CD4-positive, alpha-beta memory T cell (primary cell): ENCODE data around the gene GPC5. TPM values are rescaled to one million over a fixed set of nuclear protein-coding genes. Genes with fewer than 3 reads are reported as not detected.
A peak's percentile ranks its signal among the peaks of the same experiment; 100 is the strongest.

Source experiments
- CTCF ChIA-PET: fragments of 350-600 bp; sonication (Branson Sonifier 250); formaldehyde crosslinking; loops from one replicate; lab custom pipeline; 2021; ENCODE audit warnings: inconsistent platforms; ENCODE audit not compliant: partially characterized antibody; lab: Charles Lee
- POLR2A ChIA-PET: fragments of 350-600 bp; sonication (Branson Sonifier 250); formaldehyde crosslinking; loops from one replicate; lab custom pipeline; 2021; ENCODE audit not compliant: partially characterized antibody; lab: Charles Lee
- DNase-seq, 5 donors: peaks; one replicate each; pipeline versions ENCODE4 v3.0.0 to v3.0.0-alpha.2; 2020 to 2022; ENCODE audit warnings: mixed read lengths in 1 of 5
- H3K27ac ChIP-seq: one replicate; pipeline ENCODE4 v1.7.0; 2013; ENCODE audit warnings: low read depth, low read length
- H3K27me3 ChIP-seq: 2 replicates; pipeline ENCODE4 v1.7.0; 2013; ENCODE audit warnings: mild to moderate bottlenecking, low read length, moderate library complexity; ENCODE audit not compliant: insufficient read depth
- H3K36me3 ChIP-seq: 2 replicates; pipeline ENCODE4 v1.7.0; 2013; ENCODE audit warnings: mild to moderate bottlenecking, low read length, moderate library complexity; ENCODE audit not compliant: insufficient read depth
- H3K4me1 ChIP-seq: 2 replicates; pipeline ENCODE4 v1.7.0; 2013; ENCODE audit warnings: mild to moderate bottlenecking, low read length, moderate library complexity; ENCODE audit not compliant: insufficient read depth
- H3K4me3 ChIP-seq, 2 donors: one replicate each; pipeline ENCODE4 v1.7.0; 2013; ENCODE audit warnings: low read length in 2 of 2, mild to moderate bottlenecking in 1 of 2
- H3K9me3 ChIP-seq, 2 donors: one replicate each; pipeline ENCODE4 v1.7.0; 2013; ENCODE audit warnings: low read length in 2 of 2, control low read depth in 1 of 2; ENCODE audit not compliant: control insufficient read depth in 1 of 2
- H3K27ac Mint-ChIP-seq, 7 donors: one replicate each; pipeline ENCODE4 v1.8.0; 2020 to 2021; ENCODE audit warnings: mixed read lengths in 7 of 7, mild to moderate bottlenecking in 6 of 7, inconsistent platforms in 3 of 7, moderate library complexity in 3 of 7
- H3K27me3 Mint-ChIP-seq, 2 donors: one replicate each; pipeline ENCODE4 v1.8.0; 2020 to 2021; ENCODE audit warnings: mixed read lengths in 2 of 2
- H3K36me3 Mint-ChIP-seq, 2 donors: one replicate each; pipeline ENCODE4 v1.8.0; 2020 to 2021; ENCODE audit warnings: mixed read lengths in 2 of 2, inconsistent platforms in 1 of 2, mild to moderate bottlenecking in 1 of 2
- H3K4me1 Mint-ChIP-seq, 4 donors: one replicate each; pipeline ENCODE4 v1.8.0; 2020 to 2021; ENCODE audit warnings: mixed read lengths in 4 of 4, mild to moderate bottlenecking in 1 of 4
- H3K4me3 Mint-ChIP-seq, 8 donors: one replicate each; pipeline ENCODE4 v1.8.0; 2020 to 2021; ENCODE audit warnings: mixed read lengths in 8 of 8, mild to moderate bottlenecking in 7 of 8, moderate library complexity in 6 of 8, inconsistent platforms in 3 of 8
- H3K9me3 Mint-ChIP-seq, 8 donors: one replicate each; pipeline ENCODE4 v1.8.0; 2020 to 2021; ENCODE audit warnings: mixed read lengths in 8 of 8, mild to moderate bottlenecking in 5 of 8, inconsistent platforms in 3 of 8, moderate library complexity in 1 of 8
- intact Hi-C: fragments of 100-400 bp; cut with micrococcal nuclease; formaldehyde crosslinking; loops from one replicate; pipeline ENCODE4 v1.15.1; 2023
- polyA plus RNA-seq, 2 donors: library from polyadenylated mRNA; unstranded; fragments of 300-500 nt; fragmentation: Illumina TruSeq; gene quantifications; one replicate each; pipeline ENCODE4 v1.2.3, GENCODE V29; 2021
- total RNA-seq, 2 experiments: library from RNA; stranded (reverse); gene quantifications; one replicate each; pipeline ENCODE4 v1.2.3, GENCODE V29; 2021

The GPC5 gene
- total and polyA plus RNA-seq, 4 experiments from 2014 or later = 0.14 TPM; not detected in 3

DNA sequence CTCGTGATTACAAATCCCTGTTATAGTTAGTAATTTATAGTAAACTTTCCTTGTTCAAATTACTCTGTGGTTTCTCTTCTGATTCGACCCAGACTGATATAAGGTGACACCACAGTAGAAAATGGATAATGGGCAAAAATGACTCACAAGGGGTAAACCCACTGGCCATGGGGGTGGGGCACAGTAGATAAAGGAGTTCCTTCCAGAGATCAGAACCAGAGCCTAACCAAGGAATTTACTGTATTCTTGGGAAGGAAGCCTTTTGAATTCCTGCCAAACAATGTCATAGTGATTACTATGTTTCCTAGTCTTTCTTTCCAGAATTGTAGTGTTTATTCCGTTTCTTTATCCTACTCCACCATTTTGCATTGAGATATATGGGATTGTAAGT, 29.0 kb upstream of the GPC5 start:
- Histone ChIP-seq H3K4me3 (no peak overlapping the region), H3K9me3 (no peaks in the 10 kb centered on the region), H3K27me3 (no peaks in the 10 kb centered on the region), H3K36me3 (no peaks in the 10 kb centered on the region), H3K4me1 (no peaks in the 10 kb centered on the region), H3K27ac (no peak overlapping the region)
- H3K4me3 Mint-ChIP-seq = no peak overlapping the region
- H3K9me3 Mint-ChIP-seq = peaks cover 0 to 1% (median 0%) of the 10 kb centered on the region in 8 donors
- POLR2A ChIA-PET = no interaction called here
- no peaks in the 10 kb centered on the region for H3K4me1 Mint-ChIP-seq
- no peak for DNase-seq
- H3K27ac Mint-ChIP-seq = no peak overlapping the region
- H3K27me3 Mint-ChIP-seq = peaks cover 4 to 7% of the 10 kb centered on the region in 2 donors
- intact Hi-C loops = no loop called here
- CTCF ChIA-PET = interaction anchor here (0.8 kb wide), 1 partner anchor 36 kb away, joined by 3 read pairs; no protein-coding TSS in a partner anchor
- no peaks in the 10 kb centered on the region for H3K36me3 Mint-ChIP-seq

DNA sequence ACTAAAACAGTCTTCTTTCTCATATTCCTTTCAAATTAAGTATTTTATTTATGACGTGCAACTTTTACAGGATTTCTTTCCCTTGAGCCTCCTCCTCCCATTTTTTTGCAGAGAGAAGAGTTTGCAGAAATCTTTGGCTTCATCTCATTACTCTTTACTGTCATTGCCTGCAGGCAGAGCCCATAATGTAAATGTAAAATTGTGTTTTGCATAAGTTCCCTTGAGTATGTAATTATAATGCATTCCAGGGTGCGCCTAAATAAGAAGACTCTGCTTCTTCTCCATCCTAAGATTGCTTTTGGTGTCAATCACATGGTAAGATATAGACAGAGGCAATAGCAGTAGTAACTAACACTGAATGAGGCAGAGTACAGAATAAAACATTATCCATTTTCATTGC, 27.9 kb upstream of the GPC5 start:
- H3K4me3 Mint-ChIP-seq = no peak overlapping the region
- peaks cover 4 to 7% of the 10 kb centered on the region in 2 donors for H3K27me3 Mint-ChIP-seq
- no peak overlapping the region for H3K4me3 ChIP-seq
- ChIA-PET CTCF (no interaction called here), POLR2A (no interaction called here)
- intact Hi-C loops = no loop called here
- no peak overlapping the region for H3K27ac ChIP-seq
- no peaks in the 10 kb centered on the region for H3K36me3 Mint-ChIP-seq
- peaks cover 0 to 1% (median 0%) of the 10 kb centered on the region in 8 donors for H3K9me3 Mint-ChIP-seq
- no peaks in the 10 kb centered on the region for H3K27me3 ChIP-seq
- H3K36me3 ChIP-seq = no peaks in the 10 kb centered on the region
- no peaks in the 10 kb centered on the region for H3K4me1 ChIP-seq
- no peaks in the 10 kb centered on the region for H3K9me3 ChIP-seq
- H3K4me1 Mint-ChIP-seq = peaks cover 0 to 4% (median 3%) of the 10 kb centered on the region in 4 donors
- H3K27ac Mint-ChIP-seq = no peak overlapping the region
- DNase-seq = no peak

DNA sequence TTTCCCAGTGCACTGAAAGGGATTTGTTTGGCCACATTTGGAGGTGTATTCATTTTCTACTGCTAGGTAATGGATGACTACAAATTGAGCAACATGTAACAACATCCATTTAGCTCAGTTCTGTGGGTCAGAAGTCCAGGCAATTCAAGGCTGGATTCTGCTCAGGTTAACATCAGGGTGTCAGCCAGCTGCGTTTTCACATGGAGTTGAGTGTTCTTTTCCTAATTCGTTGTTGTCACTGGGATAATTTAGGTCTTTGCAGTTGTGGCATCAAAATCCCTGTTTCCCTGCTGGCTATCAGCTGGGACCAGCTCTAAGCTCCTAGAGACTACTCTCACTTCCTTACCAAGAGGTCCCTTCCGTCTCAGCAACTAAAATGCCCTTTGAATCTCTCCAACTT, 25.5 kb upstream of the GPC5 start:
- DNase-seq = no peak
- Mint-ChIP-seq H3K27ac (no peak overlapping the region), H3K9me3 (peaks cover 0 to 1% (median 0%) of the 10 kb centered on the region in 8 donors), H3K36me3 (no peaks in the 10 kb centered on the region), H3K27me3 (peaks cover 4 to 7% of the 10 kb centered on the region in 2 donors), H3K4me3 (no peak overlapping the region), H3K4me1 (peaks cover 0 to 5% (median 3%) of the 10 kb centered on the region in 4 donors)
- Histone ChIP-seq H3K4me1 (no peaks in the 10 kb centered on the region), H3K27ac (no peak overlapping the region), H3K9me3 (no peaks in the 10 kb centered on the region), H3K4me3 (no peak overlapping the region), H3K27me3 (no peaks in the 10 kb centered on the region), H3K36me3 (no peaks in the 10 kb centered on the region)
- intact Hi-C loops = no loop called here
- ChIA-PET POLR2A (no interaction called here), CTCF (no interaction called here)

DNA sequence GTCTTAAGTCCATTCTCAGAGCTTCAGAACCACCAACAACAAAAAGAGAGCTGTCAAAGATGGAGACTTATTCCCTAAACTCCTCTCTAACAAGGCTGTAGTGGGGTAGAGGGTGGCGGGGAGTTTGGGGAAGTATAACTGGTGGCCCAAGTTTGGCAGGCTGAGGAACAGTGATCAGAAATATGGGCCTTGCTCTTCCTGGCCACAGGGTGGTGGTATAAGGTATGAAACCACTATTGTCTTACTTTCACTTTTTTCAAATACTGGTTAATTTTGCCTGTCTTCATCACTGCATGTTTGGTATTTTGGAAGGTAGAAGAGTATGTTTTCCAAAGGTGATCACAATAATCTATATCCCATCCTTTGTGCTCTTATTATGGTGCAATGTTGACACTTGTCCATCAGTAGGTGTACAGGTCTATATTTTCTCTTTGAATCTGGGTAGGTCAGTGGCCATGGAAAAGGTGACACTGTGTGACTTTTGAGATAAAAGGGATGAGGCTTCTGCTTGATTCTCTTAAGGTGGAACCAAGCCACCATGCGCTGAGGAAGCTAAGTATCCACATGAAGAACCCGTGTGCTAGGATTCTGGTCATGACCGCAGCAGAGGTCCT, 23.2 kb upstream of the GPC5 start:
- peaks cover 4 to 7% of the 10 kb centered on the region in 2 donors for H3K27me3 Mint-ChIP-seq
- H3K4me1 Mint-ChIP-seq = peaks cover 0 to 5% (median 3%) of the 10 kb centered on the region in 4 donors
- Histone ChIP-seq H3K9me3 (no peaks in the 10 kb centered on the region), H3K36me3 (no peaks in the 10 kb centered on the region), H3K4me3 (no peak overlapping the region), H3K4me1 (no peaks in the 10 kb centered on the region), H3K27ac (no peak overlapping the region), H3K27me3 (no peaks in the 10 kb centered on the region)
- intact Hi-C loops = loop anchor here (1.0 kb wide), 2 partner anchors 31 to 347 kb away; no protein-coding TSS in a partner anchor
- ChIA-PET CTCF (interaction anchor here (0.7 to 1.8 kb wide), 5 partner anchors 17 to 348 kb away, joined by 3 to 6 read pairs (median 3); no protein-coding TSS in a partner anchor), POLR2A (no interaction called here)
- H3K27ac Mint-ChIP-seq = no peak overlapping the region
- no peaks in the 10 kb centered on the region for H3K36me3 Mint-ChIP-seq
- H3K4me3 Mint-ChIP-seq = no peak overlapping the region
- H3K9me3 Mint-ChIP-seq = peaks cover 0 to 2% (median 0%) of the 10 kb centered on the region in 8 donors
- DNase-seq = peak in 4 of 5 donors; percentile 8 to 26 (median 14)

DNA sequence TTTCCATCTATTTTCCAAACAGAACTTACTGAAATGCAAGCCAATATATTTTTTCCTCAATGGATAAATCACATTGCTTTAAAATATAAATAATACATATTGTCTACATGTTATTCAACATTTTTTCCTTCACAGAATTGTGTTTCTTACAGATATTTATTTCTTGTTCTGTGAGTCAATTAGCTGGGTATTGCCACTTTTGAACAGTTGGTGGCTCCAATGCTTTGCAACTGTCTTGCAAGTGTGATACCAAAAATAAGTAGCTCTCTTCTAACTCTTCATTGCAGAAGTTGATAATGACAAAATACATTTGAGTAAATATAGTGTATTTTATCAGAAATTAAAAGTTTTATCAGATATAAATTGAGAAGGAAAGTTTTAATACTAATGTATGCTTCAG, 17.1 kb upstream of the GPC5 start:
- intact Hi-C loops = no loop called here
- H3K27ac Mint-ChIP-seq = no peak overlapping the region
- H3K9me3 Mint-ChIP-seq = peaks cover 0 to 2% (median 0%) of the 10 kb centered on the region in 8 donors
- H3K36me3 ChIP-seq = no peaks in the 10 kb centered on the region
- H3K36me3 Mint-ChIP-seq = no peaks in the 10 kb centered on the region
- no peaks in the 10 kb centered on the region for H3K4me1 ChIP-seq
- no peaks in the 10 kb centered on the region for H3K27me3 ChIP-seq
- ChIA-PET POLR2A (no interaction called here), CTCF (interaction anchor here (1.0 to 1.7 kb wide), 3 partner anchors 25 to 340 kb away, joined by 3 to 10 read pairs (median 3); no protein-coding TSS in a partner anchor)
- no peak overlapping the region for H3K4me3 ChIP-seq
- peaks cover 4 to 11% of the 10 kb centered on the region in 2 donors for H3K27me3 Mint-ChIP-seq
- H3K9me3 ChIP-seq = no peaks in the 10 kb centered on the region
- no peak overlapping the region for H3K4me3 Mint-ChIP-seq
- peaks cover 3 to 5% (median 4%) of the 10 kb centered on the region in 4 donors for H3K4me1 Mint-ChIP-seq
- peak in 1 of 5 donors; percentile 6 for DNase-seq
- no peak overlapping the region for H3K27ac ChIP-seq

DNA sequence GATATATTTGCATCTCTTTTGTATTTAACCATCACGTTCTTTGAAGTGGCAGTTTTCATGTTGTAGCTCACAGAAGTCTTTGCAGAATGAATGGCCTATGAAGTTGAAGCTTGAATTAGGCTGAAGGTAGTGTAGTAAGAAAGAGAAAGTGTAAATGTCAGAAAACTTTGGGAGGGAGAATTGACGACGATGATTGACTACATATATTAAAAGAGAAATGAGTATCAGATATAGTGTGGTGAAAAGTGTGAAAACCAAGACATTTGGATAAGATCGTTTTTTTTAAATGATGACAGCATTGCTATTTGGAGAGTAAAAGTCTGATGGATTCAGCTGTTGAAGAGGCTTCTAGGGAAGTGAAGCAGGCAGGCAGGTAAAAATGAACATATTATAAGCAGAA, 14.6 kb upstream of the GPC5 start:
- H3K27me3 Mint-ChIP-seq = peaks cover 9 to 20% of the 10 kb centered on the region in 2 donors
- no peak overlapping the region for H3K27ac ChIP-seq
- H3K4me3 Mint-ChIP-seq = no peak overlapping the region
- ChIA-PET CTCF (no interaction called here), POLR2A (no interaction called here)
- H3K4me1 Mint-ChIP-seq = peaks cover 3 to 5% (median 4%) of the 10 kb centered on the region in 4 donors
- H3K9me3 Mint-ChIP-seq = peaks cover 0 to 2% (median 0%) of the 10 kb centered on the region in 8 donors
- H3K27me3 ChIP-seq = peaks cover 5% of the 10 kb centered on the region
- H3K4me3 ChIP-seq = no peak overlapping the region
- H3K4me1 ChIP-seq = no peaks in the 10 kb centered on the region
- H3K27ac Mint-ChIP-seq = no peak overlapping the region
- no peak for DNase-seq
- H3K9me3 ChIP-seq = no peaks in the 10 kb centered on the region
- no peaks in the 10 kb centered on the region for H3K36me3 Mint-ChIP-seq
- intact Hi-C loops = no loop called here
- no peaks in the 10 kb centered on the region for H3K36me3 ChIP-seq

DNA sequence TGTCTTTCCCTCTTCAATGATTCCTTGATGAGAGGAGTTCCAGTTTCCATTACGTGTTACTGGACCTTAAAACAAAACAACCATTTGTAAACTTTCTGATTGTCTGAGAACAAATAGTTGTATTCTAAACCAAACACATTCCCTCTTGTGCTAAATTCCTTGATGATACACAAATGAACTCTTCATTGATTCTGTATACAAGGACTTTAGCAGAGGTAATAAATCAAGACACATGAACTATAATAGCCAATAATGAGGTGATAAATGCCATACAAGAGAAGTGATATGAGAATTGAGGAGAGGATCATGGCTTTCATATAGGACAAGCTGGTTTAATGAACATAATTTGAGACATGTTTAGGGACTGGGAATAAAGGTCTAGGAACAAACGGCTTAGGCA, 13.5 kb upstream of the GPC5 start:
- POLR2A ChIA-PET = no interaction called here
- Mint-ChIP-seq H3K27ac (no peak overlapping the region), H3K4me3 (no peak overlapping the region), H3K36me3 (no peaks in the 10 kb centered on the region), H3K4me1 (peaks cover 3 to 5% (median 4%) of the 10 kb centered on the region in 4 donors), H3K27me3 (peaks cover 15 to 28% of the 10 kb centered on the region in 2 donors), H3K9me3 (peaks cover 0 to 2% (median 0%) of the 10 kb centered on the region in 8 donors)
- H3K4me3 ChIP-seq = no peak overlapping the region
- no peak for DNase-seq
- H3K4me1 ChIP-seq = no peaks in the 10 kb centered on the region
- no peak overlapping the region for H3K27ac ChIP-seq
- intact Hi-C loops = no loop called here
- CTCF ChIA-PET = no interaction called here
- H3K27me3 ChIP-seq = peaks cover 5% of the 10 kb centered on the region
- H3K36me3 ChIP-seq = no peaks in the 10 kb centered on the region
- no peaks in the 10 kb centered on the region for H3K9me3 ChIP-seq
